ENCODE results near the gene GOLGA6L7.
"Not testable (repeated sequence)": the region's sequence is repeated elsewhere in the genome, so short reads cannot be mapped to it uniquely, and the experiment has no call there.

Gene GOLGA6L7, protein sequence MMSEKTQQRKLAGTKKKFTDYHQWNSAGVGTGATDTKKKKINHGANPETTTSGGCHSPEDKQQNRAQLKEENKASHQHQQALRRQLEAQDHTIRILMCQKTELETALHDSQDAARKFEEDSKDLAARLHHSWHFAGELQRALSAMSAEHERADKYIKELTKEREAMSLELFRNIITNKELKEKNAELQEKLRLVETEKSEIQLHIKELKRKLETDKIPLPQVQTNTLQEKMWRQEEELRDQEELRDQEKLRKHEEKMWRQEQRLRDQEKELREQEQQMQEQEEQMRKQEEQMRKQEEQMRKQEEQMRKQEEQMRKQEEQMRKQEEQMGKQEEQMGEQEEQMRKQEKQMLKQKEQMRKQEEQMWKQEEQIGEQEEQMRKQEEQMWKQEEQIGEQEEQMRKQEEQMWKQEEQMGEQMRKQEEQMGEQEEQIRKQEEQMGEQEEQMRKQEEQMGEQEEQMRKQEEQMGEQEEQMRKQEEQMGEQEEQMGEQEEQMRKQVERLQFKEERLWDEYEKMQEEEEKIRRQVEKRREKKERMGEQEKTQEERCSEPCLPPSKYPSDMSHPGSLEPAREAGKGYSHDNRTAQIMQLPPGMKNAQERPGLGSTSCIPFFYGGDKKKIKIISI

DNA sequence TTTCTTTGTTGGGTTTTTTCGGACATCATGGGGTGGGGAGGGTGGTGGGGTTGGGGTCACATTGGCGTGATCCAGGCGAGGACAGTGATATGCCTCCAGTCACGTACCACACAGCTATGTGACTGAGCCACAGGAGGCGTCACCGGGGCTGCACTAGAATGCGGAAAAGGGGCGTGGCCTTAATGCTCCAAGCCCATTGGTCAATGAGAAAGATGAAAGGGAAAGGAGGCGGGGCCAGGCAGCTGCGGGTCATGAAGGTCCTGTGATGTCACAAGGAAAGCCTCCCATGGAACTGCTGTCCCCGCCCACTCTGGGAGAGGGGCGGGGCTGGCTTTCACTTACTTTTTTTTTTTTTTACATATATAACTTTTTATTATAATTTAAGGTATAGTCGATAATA is at the start of gene GOLGA6L7:
TSS of gene GOLGA6L7 (minus strand) at position 124 of the 400 bp plus-strand sequence. CDS start at position 29, 95 bp downstream.
- DNase-seq: not testable (repeated sequence)

DNA sequence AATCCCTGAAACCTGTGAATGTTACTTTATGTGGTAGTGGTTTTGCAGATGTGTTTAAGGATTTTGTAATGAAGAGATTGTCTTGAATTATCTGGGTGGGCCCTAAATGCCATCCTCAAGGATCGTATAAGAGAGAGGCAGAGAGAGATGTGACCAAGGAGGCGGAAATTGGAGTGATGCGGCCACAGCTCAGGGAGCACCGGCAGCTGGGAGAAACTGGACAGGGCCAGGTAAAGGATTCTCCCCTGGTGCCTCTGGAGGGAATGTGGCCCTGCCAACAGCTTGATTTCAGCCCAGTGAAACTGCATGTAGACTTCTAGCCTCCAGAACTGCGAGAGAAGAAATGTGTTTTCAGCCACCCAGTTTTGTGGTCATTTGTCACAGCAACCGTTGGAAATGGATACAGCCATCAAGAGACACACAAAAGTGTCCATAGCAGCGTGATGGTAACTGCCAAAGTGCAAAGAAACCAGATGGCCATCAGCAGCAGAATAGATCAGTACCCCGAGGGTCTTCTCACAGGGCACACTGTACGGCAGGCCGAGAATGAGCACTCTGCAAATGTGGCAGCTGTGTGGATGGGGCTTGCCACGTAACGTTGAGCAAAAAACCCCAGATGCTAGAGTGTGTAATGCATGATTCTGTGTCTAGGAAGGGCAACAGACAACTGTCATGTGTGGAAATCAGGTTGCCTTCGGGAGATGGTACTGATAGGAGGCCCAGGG is 49.6 kb upstream of the GOLGA6L7 start:
- no peak for DNase-seq

DNA sequence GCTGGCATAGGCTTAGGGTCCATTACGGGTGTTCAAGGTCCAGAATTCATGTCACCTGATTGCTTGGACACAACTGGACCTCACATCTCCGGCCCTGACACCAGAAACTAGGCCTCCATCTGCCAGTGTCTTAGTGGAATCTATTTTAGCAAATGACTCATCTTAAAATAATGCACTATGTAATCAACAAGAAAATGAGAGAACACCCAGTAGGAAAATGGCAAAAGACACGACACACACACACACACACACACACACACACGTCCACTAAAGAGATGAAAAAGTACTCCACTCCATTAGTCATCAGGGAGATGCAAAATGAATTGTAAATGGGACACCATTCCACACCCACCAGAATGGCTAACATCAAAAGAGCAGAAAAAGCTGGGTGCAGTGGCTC is 48.5 kb upstream of the GOLGA6L7 start:
- no peak for DNase-seq

DNA sequence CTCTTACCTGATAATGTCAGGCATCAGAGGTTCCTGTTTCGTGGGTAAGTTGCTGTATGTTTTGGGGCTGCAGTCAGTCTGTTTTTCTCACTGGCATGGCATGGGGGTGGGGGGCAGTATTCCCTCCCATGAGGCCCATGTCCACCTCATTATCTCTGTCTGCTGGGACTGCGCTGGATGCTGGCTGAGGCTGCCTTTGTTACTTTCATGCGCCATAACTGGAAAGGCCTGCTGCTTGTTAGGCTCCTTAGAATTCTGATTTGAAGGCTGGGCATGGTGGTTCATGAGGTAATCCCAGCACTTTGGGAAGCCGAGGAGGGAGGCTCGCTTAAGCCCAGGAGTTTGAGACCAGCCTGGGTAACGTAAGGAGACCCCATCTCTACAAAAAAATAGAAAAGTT is 47.1 kb upstream of the GOLGA6L7 start:
- no peak for DNase-seq

DNA sequence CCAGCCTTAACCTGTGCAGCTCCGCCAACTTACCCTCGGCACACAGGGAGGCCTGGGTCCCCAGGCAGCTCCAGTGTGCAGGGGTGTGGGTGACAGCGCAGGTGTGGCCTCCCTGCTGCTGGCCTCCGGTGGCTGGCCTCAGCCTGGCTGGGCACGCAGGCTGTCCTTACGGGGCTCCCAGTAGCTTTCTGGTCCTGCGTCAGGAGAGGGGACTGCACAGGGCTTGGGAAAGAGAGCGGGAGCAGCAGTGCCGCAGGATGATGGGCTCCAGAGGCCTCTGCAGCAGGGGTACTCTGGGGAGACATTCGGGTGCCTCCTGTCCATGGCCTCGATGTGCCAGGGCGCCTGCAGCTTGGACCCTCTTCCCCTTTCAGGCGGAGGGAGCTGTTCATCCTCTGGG is 46.7 kb upstream of the GOLGA6L7 start:
- no peak for DNase-seq

DNA sequence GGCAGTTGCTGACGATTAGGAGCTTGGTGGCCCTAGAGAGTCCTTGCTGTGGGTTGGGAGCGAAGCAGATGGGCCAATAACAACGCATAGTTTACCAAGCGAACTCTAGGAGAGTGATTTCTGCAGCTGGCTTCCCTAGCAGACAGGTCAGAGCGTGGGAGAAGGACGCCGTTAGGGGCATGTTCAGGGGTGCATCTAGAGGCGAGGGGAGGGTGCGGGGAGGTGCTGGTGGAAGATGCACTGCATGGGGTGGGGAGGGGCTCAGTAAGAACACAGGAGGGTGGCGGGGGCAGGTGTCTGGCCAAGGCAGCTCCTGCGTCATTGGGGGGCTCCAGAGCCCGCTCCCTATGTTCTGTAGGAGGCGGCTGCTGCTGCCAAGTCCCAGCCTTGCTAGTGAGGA is 46.2 kb upstream of the GOLGA6L7 start:
- DNase-seq: no peak

DNA sequence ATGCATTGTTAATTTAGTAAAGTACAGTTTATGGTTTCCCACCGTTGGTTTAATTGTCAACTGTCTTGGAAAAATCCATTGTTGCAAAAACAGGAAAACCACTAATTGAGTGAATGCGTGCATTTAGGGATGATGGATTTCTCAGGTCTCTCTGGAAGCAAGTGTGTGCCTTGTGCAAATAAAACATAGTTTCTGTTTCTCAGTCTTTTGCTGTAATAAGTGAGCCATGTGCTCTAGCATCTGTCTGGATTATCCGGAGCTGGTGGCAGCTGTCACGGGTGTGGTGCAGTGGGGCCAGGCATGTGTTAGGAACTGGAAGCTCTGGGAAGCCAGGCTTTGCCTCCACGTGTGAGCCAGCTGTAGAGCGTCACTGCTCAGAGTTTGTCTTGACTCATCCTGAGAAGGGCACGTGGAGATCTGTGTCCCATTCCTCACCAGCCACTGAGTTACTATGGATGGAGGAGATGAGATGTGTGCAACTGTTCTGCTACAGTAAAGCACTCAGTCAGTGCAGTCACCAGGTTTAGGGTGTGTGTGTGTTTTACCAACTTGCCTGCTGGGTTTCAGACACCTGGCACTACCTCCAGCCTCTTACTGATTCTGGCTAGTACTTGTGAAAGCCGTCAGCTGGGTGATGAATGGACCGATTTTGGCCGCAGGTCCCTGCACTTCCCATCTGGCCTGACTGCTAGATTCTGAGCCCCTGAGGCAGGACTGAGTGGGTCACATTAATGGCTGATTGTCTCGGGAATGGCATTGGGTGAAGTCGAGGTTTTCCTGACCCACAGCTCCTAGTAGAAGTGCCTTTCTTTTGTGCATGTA is 44.6 kb upstream of the GOLGA6L7 start:
- no peak for DNase-seq

DNA sequence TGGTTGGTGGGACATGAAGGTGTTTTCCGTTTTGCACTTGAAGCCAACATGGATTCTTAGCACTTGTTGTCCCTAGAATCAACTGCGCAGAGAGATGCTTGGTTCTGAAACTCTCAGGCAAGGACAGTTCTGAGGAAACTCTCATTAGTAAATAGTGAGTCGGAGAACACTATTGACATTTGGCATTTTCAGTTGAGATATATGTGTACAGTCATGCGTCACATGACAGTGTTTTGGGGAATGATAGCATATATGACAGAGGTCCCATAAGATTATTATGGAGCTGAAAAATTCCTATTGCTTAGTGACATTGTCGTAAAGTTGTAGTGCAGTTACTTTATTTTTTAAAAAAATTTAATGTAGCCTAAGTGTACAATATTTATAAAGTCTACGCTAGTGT is 43.1 kb upstream of the GOLGA6L7 start:
- DNase-seq: no peak

DNA sequence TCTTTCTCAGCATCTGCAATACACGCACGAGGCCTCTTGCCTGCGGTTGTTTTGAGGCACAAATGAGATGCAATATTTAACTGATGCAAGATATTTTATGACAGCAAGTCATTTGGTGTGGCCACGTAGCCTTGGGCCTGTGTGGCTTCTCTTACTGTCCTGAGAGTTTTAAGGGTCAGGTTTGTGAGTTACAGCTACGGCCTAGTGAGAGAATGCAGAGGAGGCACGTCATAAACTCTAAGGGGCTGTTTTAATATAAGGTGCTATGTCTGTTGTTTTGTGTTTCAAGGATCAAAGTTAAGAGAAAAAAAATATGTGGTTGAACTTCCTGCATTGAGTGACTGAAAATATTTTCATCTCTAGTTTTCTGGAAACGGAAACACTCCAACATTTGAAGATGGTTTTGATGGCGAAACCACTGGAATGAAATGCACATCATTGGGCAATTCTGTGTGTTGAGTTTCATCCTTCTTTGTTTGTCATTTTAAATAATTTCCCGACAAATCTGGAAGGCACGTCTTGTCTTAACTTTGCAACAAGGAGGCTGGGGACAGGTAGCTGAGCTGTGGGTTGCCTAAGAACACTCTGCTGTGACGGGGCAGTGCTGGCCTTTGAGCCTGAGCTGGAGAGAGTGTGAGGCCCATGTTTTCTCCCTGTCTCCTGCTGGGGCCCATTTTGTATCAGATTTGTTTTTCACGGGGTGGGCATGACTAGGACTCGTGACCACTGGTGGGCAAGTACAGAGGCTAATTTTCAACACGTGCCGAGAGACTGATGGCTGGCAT is 42.5 kb upstream of the GOLGA6L7 start:
- DNase-seq: peak; percentile 12

DNA sequence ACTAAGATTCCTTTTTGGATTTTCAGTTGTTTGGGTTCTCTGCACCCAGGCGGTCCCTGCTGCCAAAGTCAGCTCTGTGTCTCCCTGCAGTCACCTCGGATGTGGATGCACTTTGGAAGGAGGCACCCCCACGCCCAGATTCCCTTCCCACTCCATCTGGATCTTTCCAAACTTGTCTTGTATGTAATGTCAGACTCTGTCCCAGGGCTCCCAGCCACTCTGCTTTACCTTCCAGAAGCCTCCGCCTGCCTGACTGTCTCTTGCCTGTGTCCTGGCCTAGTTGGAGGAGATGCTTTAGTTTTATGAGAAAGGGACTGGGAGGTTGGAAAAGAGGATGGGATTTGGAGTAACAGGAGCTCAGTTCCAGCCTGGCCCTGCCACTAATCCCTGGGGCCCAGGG is 41.8 kb upstream of the GOLGA6L7 start:
- not testable (repeated sequence) for DNase-seq

DNA sequence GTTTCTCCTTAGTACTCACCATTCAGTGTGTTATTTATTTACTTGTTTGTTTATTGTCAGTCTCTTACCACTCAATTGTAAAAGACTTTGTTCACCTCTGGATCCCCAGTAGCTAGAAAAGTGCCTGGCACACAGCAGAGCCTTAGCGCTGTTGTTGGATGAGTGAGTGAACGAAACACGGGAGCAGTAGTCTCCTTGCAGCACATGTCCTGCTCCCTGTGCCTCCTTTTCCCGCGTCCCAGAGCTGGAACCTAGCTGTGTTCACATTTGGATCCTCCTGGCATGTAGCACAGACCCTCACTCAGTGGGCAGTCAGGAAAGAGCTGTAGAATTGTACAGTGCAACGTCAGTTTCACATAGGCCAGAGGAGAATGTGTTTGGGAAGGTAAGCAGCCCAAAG is 41.4 kb upstream of the GOLGA6L7 start:
- DNase-seq: not testable (repeated sequence)

DNA sequence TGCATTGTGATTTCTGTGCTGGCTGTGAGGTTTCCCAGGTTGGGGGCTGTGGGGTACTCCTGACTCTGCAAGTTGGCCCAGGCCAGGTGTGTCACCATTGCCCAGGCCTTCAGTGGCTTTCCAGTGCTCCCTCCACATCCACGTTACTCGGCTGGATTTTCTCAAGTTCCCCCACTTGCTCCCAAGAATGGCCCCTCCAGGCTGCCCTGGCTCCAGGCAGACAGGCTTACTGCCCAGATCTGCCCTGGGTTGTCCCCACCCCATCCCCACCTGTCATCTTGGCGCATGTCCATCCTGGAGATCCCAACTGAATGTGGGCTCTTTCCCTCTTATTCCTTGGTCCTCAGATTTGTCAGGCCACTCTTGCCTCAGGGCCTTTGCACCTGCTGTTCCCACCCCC is 40.9 kb upstream of the GOLGA6L7 start:
- DNase-seq: no peak

DNA sequence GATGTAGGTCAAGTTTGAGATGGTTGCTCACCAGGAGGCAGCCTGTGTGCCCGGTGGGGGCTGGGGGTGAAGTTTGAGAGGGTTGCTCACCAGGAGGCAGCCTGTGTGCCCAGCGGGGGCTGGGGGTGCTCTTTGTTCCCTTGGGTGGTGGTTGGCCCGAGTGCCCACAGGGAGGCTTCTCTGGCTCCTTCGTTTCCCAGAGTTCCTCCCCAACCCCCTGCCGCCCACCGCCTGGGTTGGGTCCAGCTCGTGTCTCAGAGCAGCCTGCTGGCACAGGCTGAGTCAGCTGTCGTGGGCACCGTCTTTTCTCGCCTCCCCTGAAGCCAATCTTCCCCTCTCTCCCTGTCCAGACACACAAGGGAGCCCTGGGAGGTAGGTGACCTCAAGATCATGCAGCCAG is 40.5 kb upstream of the GOLGA6L7 start:
- DNase-seq: no peak

DNA sequence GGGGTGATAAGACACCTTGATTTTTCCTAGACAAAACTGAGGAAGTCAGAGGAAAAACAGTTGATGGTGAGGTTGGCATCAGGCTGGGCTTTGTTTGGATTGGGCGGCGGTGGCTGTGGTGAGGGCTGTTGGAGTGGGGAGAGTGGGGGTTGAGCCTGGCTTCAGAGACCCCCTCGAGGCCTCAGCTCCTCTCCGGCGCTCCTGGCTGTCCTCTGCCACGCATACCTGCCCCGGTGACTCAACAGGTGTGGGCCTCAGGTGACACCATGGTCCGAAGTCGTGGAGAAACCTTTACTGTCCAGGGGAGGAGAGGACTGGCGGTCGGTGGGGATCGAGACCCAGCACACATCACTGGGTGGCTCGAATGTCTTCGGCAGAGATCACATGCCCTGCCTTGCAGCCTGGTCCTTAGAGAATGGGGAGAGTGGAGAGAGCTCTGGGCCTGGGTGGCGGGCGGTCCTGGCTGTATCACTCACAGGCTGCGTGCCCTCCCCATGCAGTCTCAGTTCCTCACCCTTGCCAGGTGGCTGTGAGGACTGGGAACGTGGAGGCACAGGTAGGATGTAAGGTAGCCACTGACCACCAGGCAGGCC is 40.0 kb upstream of the GOLGA6L7 start:
- no peak for DNase-seq

DNA sequence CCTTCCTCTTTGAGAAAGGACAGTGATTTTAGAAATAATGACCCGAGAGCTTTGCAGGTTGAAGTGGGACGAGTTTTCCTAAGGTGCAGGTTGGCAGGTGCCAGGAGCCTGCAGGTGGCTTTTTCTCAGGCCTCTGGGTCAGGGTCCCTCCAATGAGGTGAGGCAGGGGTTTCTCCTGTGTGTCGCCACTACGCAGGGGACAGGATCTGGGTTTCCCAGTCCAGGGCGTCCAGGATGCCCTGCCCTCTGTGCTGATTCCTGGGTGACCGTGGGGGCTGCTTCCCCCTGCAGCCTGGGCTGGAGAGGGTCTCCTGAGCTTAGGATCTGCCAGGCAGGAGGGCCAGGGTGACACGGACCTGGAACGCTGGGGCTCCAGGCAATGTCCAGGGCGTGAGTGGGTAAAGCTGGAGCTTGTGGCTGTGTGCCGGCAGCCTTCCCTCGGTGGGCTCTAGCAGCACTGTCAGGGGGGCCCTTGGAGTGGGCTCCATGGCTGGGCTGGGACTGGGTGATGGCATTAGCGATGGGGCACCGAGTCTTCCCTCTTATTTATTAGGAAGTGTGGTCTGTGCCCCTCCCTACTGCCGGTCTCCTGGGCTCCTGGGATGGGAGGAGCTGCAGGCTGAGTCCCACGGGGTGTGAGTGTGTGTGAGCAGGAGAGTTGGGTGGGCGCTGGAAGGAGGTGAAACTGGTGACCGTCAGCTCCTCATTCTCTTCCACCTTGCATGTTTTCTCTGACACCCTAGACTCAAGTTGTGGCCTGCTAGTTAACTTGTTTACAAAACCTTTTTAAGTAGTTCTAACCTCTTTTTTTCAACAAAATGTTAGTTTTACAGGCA is 39.1 kb upstream of the GOLGA6L7 start:
- no peak for DNase-seq

DNA sequence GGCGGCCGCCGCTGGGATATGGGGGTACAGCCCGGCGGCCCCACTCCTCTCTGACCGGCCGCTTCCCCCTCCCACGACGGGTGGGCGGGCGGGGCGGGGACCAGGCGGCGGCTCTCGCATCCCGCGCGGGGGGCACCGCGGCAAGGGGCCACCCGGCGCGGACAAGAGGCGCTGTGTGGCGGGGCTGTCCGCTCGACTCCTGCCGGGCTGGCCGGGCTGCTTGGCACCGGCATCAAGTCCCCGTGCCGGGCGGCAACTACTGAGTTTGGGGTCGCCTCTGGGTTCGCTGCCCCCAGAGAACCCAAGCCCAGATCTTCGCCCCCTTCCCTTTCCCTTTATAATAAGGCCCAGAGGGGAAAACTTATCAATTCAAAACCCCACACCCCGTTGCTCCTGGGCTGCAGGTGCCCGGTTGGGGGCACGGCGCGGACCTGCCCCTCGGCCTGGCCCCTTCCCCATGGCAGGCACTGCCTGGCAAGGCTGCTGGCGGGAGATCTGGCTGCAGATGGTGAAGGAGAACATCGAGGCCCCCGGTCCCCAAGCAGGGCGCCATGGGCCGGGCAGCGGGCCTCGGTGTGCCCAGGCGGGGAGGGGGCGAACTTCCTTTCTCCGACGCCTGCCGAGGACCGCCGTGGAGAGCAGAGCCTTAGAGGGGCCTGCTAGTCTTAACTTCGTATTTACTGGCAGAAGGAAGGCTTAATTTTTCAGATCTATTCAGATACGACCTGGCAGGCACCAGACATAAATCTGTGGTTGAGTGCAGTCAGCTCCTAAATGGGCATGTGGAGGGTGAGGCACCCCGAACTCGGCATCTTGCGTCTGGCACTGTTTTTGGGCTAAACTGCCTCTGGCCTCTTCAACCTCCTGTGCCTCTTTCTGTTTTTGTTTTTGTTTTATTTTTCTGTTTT is 38.2 kb upstream of the GOLGA6L7 start:
- DNase-seq: peak; percentile 27

DNA sequence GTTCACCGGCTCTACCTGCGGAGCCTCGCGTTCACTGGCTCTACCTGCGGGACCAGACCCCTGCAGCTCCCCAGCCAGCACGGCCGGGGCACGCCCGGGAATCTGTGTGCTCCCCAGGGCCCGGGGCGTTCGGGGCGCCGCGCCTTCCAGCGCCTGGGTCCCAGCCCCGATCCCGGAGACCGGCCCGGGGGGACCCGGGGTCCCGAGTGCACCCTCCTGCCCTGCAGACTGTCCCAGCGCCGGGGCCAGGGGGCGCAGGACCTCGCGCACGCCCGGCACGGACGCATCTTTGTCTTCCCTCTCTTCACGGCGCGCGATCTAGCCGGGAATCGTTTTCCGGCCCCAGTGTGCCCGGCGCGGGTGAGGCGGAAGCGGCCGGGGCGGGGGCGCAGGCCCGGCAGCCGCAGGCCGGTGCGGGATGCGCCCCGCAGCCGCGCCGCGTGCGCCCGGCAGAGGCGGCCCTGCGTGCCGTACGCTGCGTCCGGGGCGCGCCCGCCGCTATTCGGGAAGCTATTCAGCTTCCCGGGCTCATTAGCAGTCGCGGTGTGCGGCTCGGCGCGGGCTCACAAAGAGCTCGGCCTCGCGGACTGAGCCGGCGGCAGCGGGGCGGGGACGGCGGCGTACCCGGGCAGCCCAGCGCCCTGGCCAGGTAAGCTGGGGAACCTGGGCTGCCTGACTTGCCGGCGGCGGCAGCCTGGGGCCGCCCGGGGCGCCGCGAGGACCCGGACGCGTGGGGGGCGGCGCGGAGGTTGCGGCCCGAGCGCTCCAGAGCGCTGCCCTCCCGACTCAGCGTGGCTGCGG is 37.4 kb upstream of the GOLGA6L7 start, which contains the start of gene APBA2:
TSS of gene APBA2 (plus strand) at position 345 of the 801 bp plus-strand sequence. CDS start 167,911 bp downstream, outside the sequence.
- peak; percentile 51 for DNase-seq

DNA sequence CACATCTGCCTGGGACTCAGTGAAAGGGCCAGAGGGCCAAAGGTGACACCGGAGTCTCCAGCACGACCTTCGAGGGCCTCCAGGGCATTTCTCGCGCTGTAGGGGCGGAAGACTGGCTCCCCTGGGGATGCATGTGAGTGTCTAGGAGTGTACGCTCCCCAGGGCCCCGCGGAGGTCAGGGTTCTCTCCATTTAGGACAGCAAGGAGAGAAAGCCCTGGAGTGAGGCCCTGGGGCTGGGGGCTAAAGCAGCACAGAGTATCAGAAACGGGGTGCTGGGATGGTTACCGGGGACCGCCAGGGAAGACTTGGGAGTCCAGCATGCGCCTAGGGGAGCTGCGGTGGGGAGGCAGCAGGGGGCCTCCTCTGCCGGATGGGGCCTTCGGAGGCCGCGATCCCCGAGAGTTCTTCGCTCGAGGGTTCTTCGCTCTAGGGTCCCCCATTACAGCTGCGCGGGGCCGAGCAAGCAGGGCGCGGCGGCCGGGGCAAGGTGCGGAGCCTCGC is 36.7 kb upstream of the GOLGA6L7 start:
- no peak for DNase-seq

All from activated CD4-positive, alpha-beta T cell treated with anti-CD3 and anti-CD28 coated beads, Interleukin-2, amount 50 U/mL, for 1 hour (primary cell).